H1 (cell line): ENCODE results near the gene OR10K1. TPM values are rescaled to one million over a fixed set of nuclear protein-coding genes. Genes with fewer than 3 reads are reported as not detected.

Source experiments
- CTCF ChIA-PET: fragments of 300-600 bp; sonication (Branson Sonifier 250); formaldehyde crosslinking; loops from one replicate; lab custom pipeline; 2021; ENCODE audit not compliant: partially characterized antibody; lab: Charles Lee
- POLR2A ChIA-PET: fragments of 300-600 bp; sonication (Branson Sonifier 250); formaldehyde crosslinking; loops from one replicate; lab custom pipeline; 2021; ENCODE audit warnings: inconsistent platforms; ENCODE audit not compliant: partially characterized antibody; lab: Charles Lee
- DNase-seq, 2 experiments: peaks; one replicate each; pipeline versions ENCODE4 v3.0.0 to v3.0.0-alpha.2; 2010 to 2022; ENCODE audit warnings: low spot score in 2 of 2, low read depth in 1 of 2, mixed read lengths in 1 of 2
- FAIRE-seq: peaks from 2 replicates; lab custom pipeline; 2011; peaks lifted over from hg19 to GRCh38; lab: Jason Lieb, UNC
- H2AFZ ChIP-seq: 2 replicates; pipeline ENCODE4 v1.8.1; 2012; ENCODE audit warnings: low read length, inconsistent platforms
- H2AK5ac ChIP-seq: 2 replicates; pipeline ENCODE4 v1.6.1; 2013; ENCODE audit warnings: low read depth, low read length
- H2BK120ac ChIP-seq: replicated peaks from 2 replicates; pipeline ENCODE3; 2013; ENCODE audit warnings: low read depth, low read length, inconsistent platforms
- H2BK12ac ChIP-seq: 2 replicates; pipeline ENCODE4 v1.6.1; 2013; ENCODE audit warnings: low read depth, low read length
- H2BK15ac ChIP-seq: 2 replicates; pipeline ENCODE4 v1.6.1; 2013; ENCODE audit warnings: low read length
- H2BK20ac ChIP-seq: 2 replicates; pipeline ENCODE4 v1.6.1; 2013; ENCODE audit warnings: low read length
- H2BK5ac ChIP-seq: 2 replicates; pipeline ENCODE4 v1.6.1; 2013; ENCODE audit warnings: low read depth, low read length
- H3K14ac ChIP-seq: 2 replicates; pipeline ENCODE4 v1.6.1; 2013; ENCODE audit warnings: inconsistent platforms; ENCODE audit not compliant: insufficient read length
- H3K18ac ChIP-seq: 2 replicates; pipeline ENCODE4 v1.6.1; 2013; ENCODE audit warnings: low read length; ENCODE audit errors: extremely low read depth
- H3K23ac ChIP-seq: 2 replicates; pipeline ENCODE4 v1.6.1; 2013; ENCODE audit warnings: inconsistent platforms; ENCODE audit not compliant: insufficient read length
- H3K23me2 ChIP-seq: 2 replicates; pipeline ENCODE4 v1.6.1; 2013; ENCODE audit warnings: low read depth, low read length
- H3K27ac ChIP-seq: 2 replicates; pipeline ENCODE4 v1.6.1; 2011; ENCODE audit warnings: low read depth, low read length, inconsistent platforms
- H3K27me3 ChIP-seq, 4 experiments: replicated peaks in 1 of 4; 1 replicate in 1 of 4; 2 replicates in 3 of 4; pipeline versions ENCODE4 v1.6.1 to v1.8.1; 2011 to 2013; ENCODE audit warnings: low read length in 3 of 4, mild to moderate bottlenecking in 3 of 4, inconsistent platforms in 2 of 4, mixed read lengths in 2 of 4, moderate library complexity in 1 of 4; ENCODE audit not compliant: control insufficient read depth in 3 of 4, insufficient read depth in 3 of 4; ENCODE audit errors: extremely low read depth in 1 of 4
- H3K36me3 ChIP-seq, 4 experiments: 2 replicates each; pipeline versions ENCODE4 v1.6.1 to v1.8.1; 2011 to 2013; ENCODE audit warnings: mild to moderate bottlenecking in 4 of 4, low read length in 3 of 4, moderate library complexity in 2 of 4, control low read depth in 1 of 4, inconsistent platforms in 1 of 4; ENCODE audit not compliant: insufficient read depth in 4 of 4, control insufficient read depth in 2 of 4
- H3K4ac ChIP-seq: replicated peaks from 2 replicates; pipeline ENCODE3; 2013; ENCODE audit warnings: low read length, low read depth, mixed read lengths, inconsistent platforms; ENCODE audit not compliant: insufficient read length
- H3K4me1 ChIP-seq, 4 experiments: replicated peaks in 1 of 4; 1 replicate in 1 of 4; 2 replicates in 3 of 4; pipeline versions ENCODE4 v1.6.1 to v1.8.1; 2011 to 2013; ENCODE audit warnings: low read length in 3 of 4, inconsistent platforms in 2 of 4, mixed read lengths in 1 of 4; ENCODE audit not compliant: insufficient read depth in 4 of 4, control insufficient read depth in 3 of 4
- H3K4me2 ChIP-seq, 2 experiments: 2 replicates each; pipeline versions ENCODE4 v1.6.1 to v1.8.1; 2011 to 2013; ENCODE audit warnings: low read depth in 2 of 2, low read length in 2 of 2, control low read depth in 1 of 2, inconsistent platforms in 1 of 2, mild to moderate bottlenecking in 1 of 2; ENCODE audit not compliant: insufficient read depth in 1 of 2
- H3K4me3 ChIP-seq, 4 experiments: fragments of 200-600, 300-600 bp in 1 of 4; sonication (generic), shearing (Covaris generic), sonication (Bioruptor Twin) in 1 of 4; 2 replicates each; pipeline versions ENCODE4 v1.5.1 to v1.8.1; 2011 to 2016; ENCODE audit warnings: low read length in 4 of 4, low read depth in 3 of 4, control low read depth in 2 of 4, inconsistent platforms in 2 of 4, mild to moderate bottlenecking in 2 of 4, mixed read lengths in 1 of 4, moderate library complexity in 1 of 4; ENCODE audit not compliant: insufficient read depth in 2 of 4; ENCODE audit errors: extremely low read depth in 1 of 4
- H3K56ac ChIP-seq: replicated peaks from 2 replicates; pipeline ENCODE3; 2013; ENCODE audit warnings: low read depth, mild to moderate bottlenecking, mixed read lengths, low read length, inconsistent platforms; ENCODE audit not compliant: insufficient read length
- H3K79me1 ChIP-seq: 2 replicates; pipeline ENCODE4 v1.6.1; 2013; ENCODE audit warnings: low read depth, low read length, control low read depth
- H3K79me2 ChIP-seq, 2 experiments: 2 replicates each; pipeline versions ENCODE4 v1.6.1 to v1.8.1; 2012 to 2013; ENCODE audit warnings: low read length in 2 of 2, mild to moderate bottlenecking in 2 of 2, inconsistent platforms in 1 of 2; ENCODE audit not compliant: insufficient read depth in 2 of 2, control insufficient read depth in 1 of 2
- H3K9ac ChIP-seq, 4 experiments: replicated peaks in 1 of 4; 1 replicate in 1 of 4; 2 replicates in 3 of 4; pipeline versions ENCODE4 v1.6.1 to v1.8.1; 2011 to 2013; ENCODE audit warnings: low read depth in 3 of 4, low read length in 3 of 4, control low read depth in 2 of 4, mild to moderate bottlenecking in 2 of 4, moderate library complexity in 2 of 4, inconsistent platforms in 1 of 4; ENCODE audit errors: extremely low read depth in 1 of 4
- H3K9me3 ChIP-seq, 2 experiments: 2 replicates each; pipeline versions ENCODE4 v1.6.1 to v1.8.1; 2012 to 2013; ENCODE audit warnings: mild to moderate bottlenecking in 2 of 2, moderate library complexity in 2 of 2, control low read depth in 1 of 2, inconsistent platforms in 1 of 2, low read depth in 1 of 2, low read length in 1 of 2, mixed read lengths in 1 of 2; ENCODE audit not compliant: insufficient read depth in 2 of 2
- H4K20me1 ChIP-seq, 2 experiments: replicated peaks in 1 of 2; 2 replicates each; pipeline versions ENCODE3 to v1.8.1; 2011 to 2013; ENCODE audit warnings: inconsistent platforms in 2 of 2, low read length in 2 of 2, mild to moderate bottlenecking in 1 of 2; ENCODE audit not compliant: insufficient read depth in 2 of 2, control insufficient read depth in 1 of 2
- H4K5ac ChIP-seq: 2 replicates; pipeline ENCODE4 v1.6.1; 2013; ENCODE audit warnings: low read length, low read depth, mixed read lengths, inconsistent platforms; ENCODE audit not compliant: insufficient read length
- H4K8ac ChIP-seq: 2 replicates; pipeline ENCODE4 v1.8.0; 2013; ENCODE audit warnings: mild to moderate bottlenecking, moderate library complexity, low read length, inconsistent platforms; ENCODE audit not compliant: insufficient read depth; ENCODE audit errors: extremely low read depth
- H4K91ac ChIP-seq: replicated peaks from 2 replicates; pipeline ENCODE3; 2013; ENCODE audit warnings: low read length, mixed read lengths, inconsistent platforms; ENCODE audit not compliant: insufficient read length
- CBX8 ChIP-seq: fragments of 300-800, 300-1000 bp; sonication (generic); IDR thresholded peaks from 2 replicates; pipeline ENCODE4 v1.7.1; 2016; ENCODE audit warnings: low read depth, low read length, borderline replicate concordance
- EZH2 ChIP-seq: fragments of 200-600 bp; sonication (generic); IDR thresholded peaks from 2 replicates; pipeline ENCODE4 v1.7.1; 2012; ENCODE audit warnings: low read depth, mild to moderate bottlenecking, moderate library complexity, low read length, inconsistent platforms; ENCODE audit not compliant: severe bottlenecking
- KDM1A ChIP-seq: fragments of 200-600, 300-600 bp; sonication (generic); IDR thresholded peaks from 2 replicates; pipeline ENCODE4 v1.7.1; 2016; ENCODE audit warnings: mild to moderate bottlenecking, low read length, borderline replicate concordance
- POU5F1 ChIP-seq: IDR thresholded peaks from 2 replicates; pipeline ENCODE4 v1.6.1; 2011; ENCODE audit warnings: low read depth, mild to moderate bottlenecking, low read length, moderate library complexity
- WGBS, 2 experiments: shearing (Covaris generic) in 1 of 2; methylation state at CpG; one replicate each; pipeline versions ENCODE4 v1.1.6 to v1.1.7; 2013 to 2015; ENCODE audit warnings: low lambda C conversion rate in 2 of 2, mixed read lengths in 2 of 2, inconsistent platforms in 1 of 2, low coverage in 1 of 2, missing lambda C conversion rate in 1 of 2; ENCODE audit not compliant: insufficient replicate concordance in 2 of 2, insufficient coverage in 1 of 2, insufficient read length in 1 of 2; ENCODE audit errors: extremely low coverage in 1 of 2, missing lambda C conversion rate in 1 of 2; 5-methylcytosine and 5-hydroxymethylcytosine counted together
- polyA plus RNA-seq, 7 experiments: library from polyadenylated mRNA; depleted of rRNA in 3 of 7; stranded (reverse) in 5 of 7; unstranded in 2 of 7; fragments of >200 nt in 5 of 7; fragments of 200-250 nt in 2 of 7; gene quantifications; 1 replicate in 5 of 7; 2 replicates in 1 of 7; 4 replicates in 1 of 7; pipeline versions ENCODE4 v1.2.1 to v1.2.3, GENCODE V29; 2011 to 2013; ENCODE audit warnings: missing spikeins in 2 of 7, mixed read lengths in 2 of 7
- total RNA-seq: library from RNA; stranded (reverse); fragmentation: NEBNext Ultra II Directional; extraction: Animal tissue kit (Norgen Biotek cat#: 25700); gene quantifications from 2 replicates; pipeline ENCODE4 v1.2.1, GENCODE V29; 2021
- TF ChIP-seq, protein P1 (sequence below): IDR thresholded peaks from 2 replicates; pipeline ENCODE4 v1.6.1; 2011; ENCODE audit warnings: low read depth, mild to moderate bottlenecking, low read length; ENCODE audit not compliant: insufficient read depth
- TF ChIP-seq, protein P2 (sequence below): IDR thresholded peaks from 2 replicates; pipeline ENCODE4 v1.6.1; 2011; ENCODE audit warnings: low read length, improper control_type of control experiment

The OR10K1 gene
- total and polyA plus RNA-seq, 2 of the 8 experiments (the other 6 are each of a cell fraction or from before 2014, with no cell fraction given): not detected

DNA sequence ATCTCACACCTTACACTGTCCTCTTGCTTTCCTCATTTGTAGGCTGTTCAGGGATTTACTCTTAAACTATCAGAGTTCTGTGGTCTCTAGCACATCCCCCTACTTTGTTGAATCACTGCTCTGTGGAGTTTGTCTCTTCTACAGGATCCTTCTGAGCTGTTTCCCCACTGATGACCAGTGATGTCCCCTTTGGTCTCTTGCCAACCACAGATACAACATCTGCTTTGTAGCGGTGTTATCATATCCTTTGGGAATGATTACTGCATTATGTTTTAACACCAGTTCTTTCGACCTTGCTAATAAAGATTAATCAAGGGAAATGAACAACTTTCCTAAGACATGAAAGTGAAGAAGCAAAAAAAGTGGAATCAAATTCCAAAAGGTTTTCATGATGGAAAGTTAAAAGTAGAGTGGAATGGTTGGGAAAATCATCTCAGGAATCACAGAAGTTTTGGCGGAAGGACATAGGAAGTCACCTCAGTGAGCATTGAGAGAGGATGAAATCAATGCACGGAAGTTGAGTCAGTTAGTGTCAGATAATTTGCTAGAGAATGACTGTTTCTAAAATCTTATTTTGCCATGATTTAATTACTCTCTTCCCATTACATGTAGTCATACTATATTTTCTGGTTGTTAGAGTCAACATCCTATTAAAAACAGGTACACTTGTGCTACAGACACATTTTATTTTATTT, 46.8 kb upstream of the OR10K1 start:
- WGBS, 2 experiments: 97% methylated on average over 4 of the region's 4 CpGs; no CpG with 5 or more reads in 1 of the 2 experiments
- no peak overlapping the region for H4K8ac ChIP-seq
- H3K27me3 ChIP-seq: no peaks in the 10 kb centered on the region
- DNase-seq (no peak), FAIRE-seq (no peak)
- H2AK5ac ChIP-seq: no peak overlapping the region
- no peak overlapping the region for H3K4ac ChIP-seq
- ChIA-PET POLR2A (no interaction called here), CTCF (interaction anchor here (1.7 kb wide), 1 partner anchor 12 kb away, joined by 5 read pairs; no protein-coding TSS in a partner anchor)
- no peaks in the 10 kb centered on the region for H3K23me2 ChIP-seq
- H3K4me1 ChIP-seq: peaks cover 0 to 2% (median 0%) of the 10 kb centered on the region in 4 experiments; a peak in 1 of 7 replicates
- no peak overlapping the region for H2BK120ac ChIP-seq
- no peak overlapping the region; the same call in 1 of the 2 replicates for H2BK12ac ChIP-seq
- H3K56ac ChIP-seq: no peak overlapping the region
- no peak overlapping the region for H4K91ac ChIP-seq
- no peaks in the 10 kb centered on the region for H3K79me1 ChIP-seq
- TF ChIP-seq EZH2 (no peak), CBX8 (no peak), POU5F1 (no peak), KDM1A (no peak)
- TF ChIP-seq, protein P1, sequence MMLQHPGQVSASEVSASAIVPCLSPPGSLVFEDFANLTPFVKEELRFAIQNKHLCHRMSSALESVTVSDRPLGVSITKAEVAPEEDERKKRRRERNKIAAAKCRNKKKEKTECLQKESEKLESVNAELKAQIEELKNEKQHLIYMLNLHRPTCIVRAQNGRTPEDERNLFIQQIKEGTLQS: no peak
- TF ChIP-seq, protein P2, sequence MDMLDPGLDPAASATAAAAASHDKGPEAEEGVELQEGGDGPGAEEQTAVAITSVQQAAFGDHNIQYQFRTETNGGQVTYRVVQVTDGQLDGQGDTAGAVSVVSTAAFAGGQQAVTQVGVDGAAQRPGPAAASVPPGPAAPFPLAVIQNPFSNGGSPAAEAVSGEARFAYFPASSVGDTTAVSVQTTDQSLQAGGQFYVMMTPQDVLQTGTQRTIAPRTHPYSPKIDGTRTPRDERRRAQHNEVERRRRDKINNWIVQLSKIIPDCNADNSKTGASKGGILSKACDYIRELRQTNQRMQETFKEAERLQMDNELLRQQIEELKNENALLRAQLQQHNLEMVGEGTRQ: no peak
- no peak overlapping the region for H3K9ac ChIP-seq
- no peak overlapping the region for H3K4me2 ChIP-seq
- H2BK20ac ChIP-seq: no peak overlapping the region
- H3K14ac ChIP-seq: no peak overlapping the region
- H3K79me2 ChIP-seq: no peaks in the 10 kb centered on the region
- no peak overlapping the region for H3K27ac ChIP-seq
- H2AFZ ChIP-seq: 0 out of 2 replicates have a peak overlapping the region, but pooled peaks have one; percentile 42
- H3K9me3 ChIP-seq: no peaks in the 10 kb centered on the region
- H3K36me3 ChIP-seq: no peaks in the 10 kb centered on the region
- no peaks in the 10 kb centered on the region for H4K20me1 ChIP-seq
- H3K4me3 ChIP-seq: no peak overlapping the region
- no peak overlapping the region for H3K18ac ChIP-seq
- no peak overlapping the region for H3K23ac ChIP-seq
- H2BK5ac ChIP-seq: no peak overlapping the region
- H4K5ac ChIP-seq: no peak overlapping the region
- H2BK15ac ChIP-seq: no peak overlapping the region
